ENCODE results near the gene RNF157. TPM values are rescaled to one million over a fixed set of nuclear protein-coding genes. Genes with fewer than 3 reads are reported as not detected.

RNF157 gene
- total RNA-seq, 1 donor from 2014 or later, result 8.8 TPM

GRCh38 chr17:76266244-76266938 is 26.1 kb upstream of the RNF157 start:
- no peaks in the 10 kb centered on the region for H3K9me3 ChIP-seq
- H3K27me3 ChIP-seq, result no peaks in the 10 kb centered on the region
- intact Hi-C loops (cut with DNase I), result no loop called here
- peak overlapping the region; percentile 97 for H3K27ac ChIP-seq
- no peak for TF ChIP-seq POLR2AphosphoS5 (IDR thresholded peaks at IDR 0.05; ENCODE audit: insufficient read depth in 1 of 2, low read depth in 1 of 2)
- no peak for TF ChIP-seq POLR2A (IDR thresholded peaks at IDR 0.05)
- H3K4me3 ChIP-seq, result peak overlapping the region; percentile 86 to 99
- peaks cover 0 to 13% of the 10 kb centered on the region in 2 donors for H3K36me3 ChIP-seq
- H3K4me1 ChIP-seq, result peaks cover 69% of the 10 kb centered on the region
- no peak for DNase-seq (ENCODE audit: extremely low spot score in 2 of 2)

GRCh38 chr17:76265624-76266243 is 25.4 kb upstream of the RNF157 start:
- peaks cover 0 to 13% of the 10 kb centered on the region in 2 donors for H3K36me3 ChIP-seq
- intact Hi-C loops (cut with DNase I), result no loop called here
- peaks cover 62% of the 10 kb centered on the region for H3K4me1 ChIP-seq
- H3K4me3 ChIP-seq, result peak overlapping the region; percentile 86 to 99
- no peaks in the 10 kb centered on the region for H3K27me3 ChIP-seq
- DNase-seq (ENCODE audit: extremely low spot score in 2 of 2), result no peak
- no peak for TF ChIP-seq POLR2A (IDR thresholded peaks at IDR 0.05)
- TF ChIP-seq POLR2AphosphoS5 (IDR thresholded peaks at IDR 0.05; ENCODE audit: insufficient read depth in 1 of 2, low read depth in 1 of 2), result no peak
- TF ChIP-seq CTCF (IDR thresholded peaks at IDR 0.05), result no peak
- H3K9me3 ChIP-seq, result no peaks in the 10 kb centered on the region
- H3K27ac ChIP-seq, result peak overlapping the region; percentile 97

- Histone ChIP-seq H3K27me3 (no peaks in the 10 kb centered on the region), H3K36me3 (peaks cover 0 to 5% of the 10 kb centered on the region in 2 donors), H3K4me3 (peak within 1 kb of the TSS; percentile 86 to 99), H3K27ac (peak within 1 kb of the TSS; percentile 97), H3K9me3 (no peaks in the 10 kb centered on the region), H3K4me1 (peaks cover 60% of the 10 kb centered on the region)
- TF ChIP-seq CTCF (IDR thresholded peaks at IDR 0.05) (no peak), POLR2AphosphoS5 (IDR thresholded peaks at IDR 0.05; ENCODE audit: insufficient read depth in 1 of 2, low read depth in 1 of 2) (peak; percentile 89 to 96), POLR2A (IDR thresholded peaks at IDR 0.05) (peak; percentile 9 to 87)
- intact Hi-C loops (cut with DNase I), result no loop called here
- DNase-seq (ENCODE audit: extremely low spot score in 2 of 2), result peak; percentile 99 to 100
Measured at GRCh38 chr17:76264755-76265623, 24.7 kb upstream of the RNF157 start, which contains the start of gene UBALD2. Gene UBALD2 (plus strand): TSS chr17:76265348. CDS start chr17:76265506, 158 bp downstream.

- intact Hi-C loops (cut with DNase I), result no loop called here
- H3K27ac ChIP-seq, result peak overlapping the region; percentile 67
Measured at GRCh38 chr17:76264425-76264754, 24.1 kb upstream of the RNF157 start.

More at GRCh38 chr17:76264425-76264754, 24.1 kb upstream of the RNF157 start:
- no peaks in the 10 kb centered on the region for H3K9me3 ChIP-seq
- H3K27me3 ChIP-seq, result no peaks in the 10 kb centered on the region
- peaks cover 0 to 3% of the 10 kb centered on the region in 2 donors for H3K36me3 ChIP-seq
- H3K4me1 ChIP-seq, result peaks cover 59% of the 10 kb centered on the region
- H3K4me3 ChIP-seq, result no peak overlapping the region
- TF ChIP-seq CTCF (IDR thresholded peaks at IDR 0.05), result no peak
- no peak for TF ChIP-seq POLR2AphosphoS5 (IDR thresholded peaks at IDR 0.05; ENCODE audit: insufficient read depth in 1 of 2, low read depth in 1 of 2)
- TF ChIP-seq POLR2A (IDR thresholded peaks at IDR 0.05), result no peak
- DNase-seq (ENCODE audit: extremely low spot score in 2 of 2), result no peak
